Epithelial cell of esophagus (primary cell): ENCODE measurements around the gene HECW1.
"Not testable (repeated sequence)": the region's sequence is repeated elsewhere in the genome, so short reads cannot be mapped to it uniquely, and the experiment has no call there.

Source experiments
- DNase-seq: peaks from one replicate; pipeline ENCODE4 v3.0.0; 2010; ENCODE audit warnings: low read depth
- H3K4me3 ChIP-seq: 2 replicates; pipeline ENCODE4 v1.5.1; 2011; ENCODE audit warnings: mild to moderate bottlenecking, low read length, control low read depth
- TF ChIP-seq, protein P1 (sequence below): IDR thresholded peaks from 2 replicates; pipeline ENCODE4 v1.5.1; 2011; ENCODE audit warnings: low read depth, mild to moderate bottlenecking, low read length, control low read depth, inconsistent platforms; ENCODE audit not compliant: insufficient read depth; ENCODE audit errors: missing control alignments

HECW1 gene

DNA sequence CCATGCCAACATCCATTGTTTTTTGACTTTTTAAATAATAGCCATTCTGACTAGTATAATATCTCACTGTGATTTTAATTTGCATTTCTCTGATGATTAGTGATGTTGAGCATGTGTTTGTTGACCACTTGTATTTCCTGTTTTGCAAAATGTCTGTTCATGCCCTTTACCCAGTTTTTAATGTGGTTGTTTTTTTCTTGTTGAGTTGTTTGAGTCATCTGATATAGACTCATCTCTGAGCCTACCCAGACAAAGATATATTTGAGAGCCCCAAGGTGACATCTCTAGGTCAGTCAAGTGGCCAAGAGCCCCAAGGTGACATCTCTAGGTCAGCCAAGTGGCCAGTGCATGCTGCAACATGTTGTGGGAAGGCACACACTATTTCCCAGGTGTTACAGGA, 224.7 kb downstream of the HECW1 start:
- TF ChIP-seq, protein P1, sequence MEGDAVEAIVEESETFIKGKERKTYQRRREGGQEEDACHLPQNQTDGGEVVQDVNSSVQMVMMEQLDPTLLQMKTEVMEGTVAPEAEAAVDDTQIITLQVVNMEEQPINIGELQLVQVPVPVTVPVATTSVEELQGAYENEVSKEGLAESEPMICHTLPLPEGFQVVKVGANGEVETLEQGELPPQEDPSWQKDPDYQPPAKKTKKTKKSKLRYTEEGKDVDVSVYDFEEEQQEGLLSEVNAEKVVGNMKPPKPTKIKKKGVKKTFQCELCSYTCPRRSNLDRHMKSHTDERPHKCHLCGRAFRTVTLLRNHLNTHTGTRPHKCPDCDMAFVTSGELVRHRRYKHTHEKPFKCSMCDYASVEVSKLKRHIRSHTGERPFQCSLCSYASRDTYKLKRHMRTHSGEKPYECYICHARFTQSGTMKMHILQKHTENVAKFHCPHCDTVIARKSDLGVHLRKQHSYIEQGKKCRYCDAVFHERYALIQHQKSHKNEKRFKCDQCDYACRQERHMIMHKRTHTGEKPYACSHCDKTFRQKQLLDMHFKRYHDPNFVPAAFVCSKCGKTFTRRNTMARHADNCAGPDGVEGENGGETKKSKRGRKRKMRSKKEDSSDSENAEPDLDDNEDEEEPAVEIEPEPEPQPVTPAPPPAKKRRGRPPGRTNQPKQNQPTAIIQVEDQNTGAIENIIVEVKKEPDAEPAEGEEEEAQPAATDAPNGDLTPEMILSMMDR: no peak
- no peak overlapping the region for H3K4me3 ChIP-seq
- peak; percentile 59 for DNase-seq

DNA sequence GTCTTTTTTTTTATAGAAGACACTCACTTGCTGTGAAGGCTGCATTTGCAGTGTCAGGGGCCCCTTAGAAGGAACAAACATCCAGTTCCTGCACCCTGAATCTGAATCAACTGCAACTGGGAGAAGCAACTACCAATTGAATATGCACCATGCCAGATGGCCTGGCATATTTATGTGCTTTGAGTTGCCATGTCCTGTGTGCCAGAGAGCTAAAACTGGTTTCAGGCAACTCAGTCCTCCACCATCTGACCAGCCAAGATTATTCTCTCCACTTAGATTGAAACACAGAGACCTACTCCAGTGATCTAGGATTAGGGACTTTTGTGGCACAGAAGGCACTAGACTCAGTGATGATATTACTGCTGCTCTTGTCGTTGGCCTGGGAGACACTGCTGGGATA, 225.4 kb downstream of the HECW1 start:
- no peak overlapping the region for H3K4me3 ChIP-seq
- TF ChIP-seq, protein P1: no peak
- DNase-seq: no peak

DNA sequence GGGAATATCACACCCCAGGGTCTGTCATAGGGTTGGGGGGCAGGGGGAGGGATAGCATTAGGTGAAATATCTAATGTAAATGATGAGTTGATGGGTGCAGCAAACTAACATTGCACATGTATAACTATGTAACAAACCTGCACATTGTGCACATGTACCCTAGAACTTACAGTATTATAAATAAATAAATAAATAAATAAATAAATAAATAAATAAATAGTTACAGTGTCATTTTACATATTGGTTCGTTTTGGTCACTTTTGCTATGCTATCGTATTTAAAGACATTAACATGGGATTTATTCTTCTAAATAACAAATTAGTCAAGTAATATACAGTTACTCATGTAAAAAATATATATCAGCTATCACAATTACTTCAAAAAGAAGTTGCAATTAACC, 228.7 kb downstream of the HECW1 start:
- H3K4me3 ChIP-seq: no peak overlapping the region
- DNase-seq: no peak
- TF ChIP-seq, protein P1: no peak

DNA sequence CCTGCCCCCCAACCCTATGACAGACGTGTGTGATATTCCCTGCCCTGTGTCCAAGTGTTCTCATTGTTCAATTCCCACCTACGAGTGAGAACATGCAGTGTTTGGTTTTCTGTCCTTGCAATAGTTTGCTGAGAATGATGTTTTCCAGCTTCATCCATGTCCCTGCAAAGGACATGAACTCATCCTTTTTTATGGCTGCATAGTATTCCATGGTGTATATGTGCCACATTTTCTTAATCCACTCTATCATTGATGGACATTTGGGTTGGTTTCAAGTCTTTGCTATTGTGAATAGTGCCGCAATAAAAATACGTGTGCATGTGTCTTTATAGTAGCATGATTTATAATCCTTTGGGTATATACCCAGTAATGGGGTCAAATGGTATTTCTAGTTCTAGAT, 231.0 kb downstream of the HECW1 start:
- not testable (repeated sequence) for H3K4me3 ChIP-seq, DNase-seq

DNA sequence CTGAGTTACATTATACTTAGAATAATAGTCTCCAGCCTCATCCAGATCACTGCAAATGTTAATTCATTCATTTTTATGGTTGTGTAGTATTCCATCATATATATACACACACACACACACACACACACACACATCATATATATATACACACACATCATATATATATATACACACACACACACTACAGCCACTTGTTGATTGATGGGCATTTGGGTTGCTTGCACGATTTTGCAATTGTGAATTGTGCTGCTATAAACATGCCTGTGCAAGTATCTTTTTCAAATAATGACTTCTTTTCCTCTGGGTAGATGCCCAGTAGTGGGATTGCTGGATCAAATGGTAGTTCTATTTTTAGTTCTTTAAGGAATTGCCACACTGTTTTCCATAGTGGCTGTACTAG, 233.2 kb downstream of the HECW1 start:
- H3K4me3 ChIP-seq: not testable (repeated sequence)
- DNase-seq: peak; percentile 65

DNA sequence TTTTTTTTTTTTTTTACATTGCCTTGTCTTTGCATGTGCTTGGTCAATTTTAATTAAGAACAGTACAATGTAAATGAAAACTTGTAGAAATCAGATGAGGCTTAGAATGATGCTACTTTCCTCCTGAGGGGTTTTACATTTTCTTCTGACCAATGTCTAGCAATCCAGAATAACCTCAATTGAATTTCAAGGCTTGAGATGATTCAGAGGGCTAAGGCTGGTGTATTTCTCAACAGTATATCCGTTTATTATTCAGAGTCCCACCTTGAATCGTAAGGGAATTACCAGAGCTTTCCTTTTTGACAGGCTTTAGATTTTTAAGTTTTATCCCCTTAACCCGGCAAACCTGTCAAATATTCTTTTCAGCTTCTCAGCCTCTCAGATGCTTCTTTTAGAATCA, 239.2 kb downstream of the HECW1 start:
- peak; percentile 37 for DNase-seq
- TF ChIP-seq, protein P1: no peak
- H3K4me3 ChIP-seq: no peak overlapping the region

DNA sequence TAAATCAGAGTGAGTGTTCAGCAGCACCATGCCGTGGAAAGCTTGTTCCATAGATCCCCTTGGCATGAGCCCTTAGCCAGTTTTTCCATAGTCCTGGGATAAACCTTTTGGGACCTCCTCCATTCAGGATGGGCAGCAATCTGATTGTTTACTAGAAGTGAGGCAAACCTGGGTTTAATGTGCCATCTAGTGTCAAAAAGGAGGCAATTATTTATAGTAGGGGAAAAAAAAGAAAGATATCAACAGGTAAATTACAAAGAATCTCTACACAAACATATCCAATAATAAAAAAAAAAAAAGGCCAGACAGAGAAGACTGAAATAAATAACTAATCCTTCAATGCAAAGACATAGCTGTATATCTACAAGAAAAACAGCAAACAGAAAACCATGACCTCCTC, 241.5 kb downstream of the HECW1 start:
- TF ChIP-seq, protein P1: peak; percentile 12
- DNase-seq: no peak
- no peak overlapping the region for H3K4me3 ChIP-seq

DNA sequence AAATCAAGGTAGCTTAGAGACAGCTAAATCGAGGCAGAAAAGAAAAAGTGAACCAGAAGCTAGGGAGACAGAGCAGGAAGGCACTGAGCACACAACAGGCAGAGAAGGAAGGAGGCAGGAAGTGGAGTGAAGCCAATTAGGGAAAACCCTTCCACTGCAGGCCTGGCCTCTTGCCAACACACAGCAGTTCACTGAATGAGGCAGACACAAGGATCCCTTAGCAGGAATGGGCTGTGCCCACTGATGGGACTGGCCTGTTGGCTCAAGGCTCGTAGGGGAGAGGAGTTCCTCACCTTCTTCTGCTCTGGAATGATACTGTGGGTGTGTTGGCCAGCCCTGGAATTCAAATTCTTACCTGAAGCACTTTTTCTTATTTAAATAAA, 250.2 kb downstream of the HECW1 start:
- DNase-seq: peak; percentile 46
- TF ChIP-seq, protein P1: no peak
- no peak overlapping the region for H3K4me3 ChIP-seq
